ENCODE measurements around the gene HCN3.

DNA sequence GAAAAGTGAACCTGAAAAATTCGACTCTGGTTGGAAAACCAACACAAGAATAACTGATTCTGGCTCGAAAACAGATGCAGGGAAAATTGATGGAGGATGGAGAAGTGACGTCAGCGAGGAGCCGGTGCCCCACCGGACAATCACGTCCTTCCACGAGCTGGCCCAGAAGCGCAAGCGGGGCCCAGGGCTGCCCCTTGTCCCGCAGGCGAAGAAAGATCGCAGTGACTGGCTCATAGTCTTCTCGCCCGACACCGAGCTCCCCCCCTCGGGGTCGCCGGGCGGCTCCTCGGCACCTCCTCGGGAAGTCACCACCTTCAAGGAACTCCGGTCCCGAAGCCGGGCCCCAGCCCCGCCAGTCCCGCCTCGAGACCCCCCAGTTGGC is 45.3 kb downstream of the HCN3 start:
- no peak for TF ChIP-seq POLR2AphosphoS5 (IDR thresholded peaks at IDR 0.05; ENCODE audit: low read depth, low read length)
- TF ChIP-seq, protein P1, sequence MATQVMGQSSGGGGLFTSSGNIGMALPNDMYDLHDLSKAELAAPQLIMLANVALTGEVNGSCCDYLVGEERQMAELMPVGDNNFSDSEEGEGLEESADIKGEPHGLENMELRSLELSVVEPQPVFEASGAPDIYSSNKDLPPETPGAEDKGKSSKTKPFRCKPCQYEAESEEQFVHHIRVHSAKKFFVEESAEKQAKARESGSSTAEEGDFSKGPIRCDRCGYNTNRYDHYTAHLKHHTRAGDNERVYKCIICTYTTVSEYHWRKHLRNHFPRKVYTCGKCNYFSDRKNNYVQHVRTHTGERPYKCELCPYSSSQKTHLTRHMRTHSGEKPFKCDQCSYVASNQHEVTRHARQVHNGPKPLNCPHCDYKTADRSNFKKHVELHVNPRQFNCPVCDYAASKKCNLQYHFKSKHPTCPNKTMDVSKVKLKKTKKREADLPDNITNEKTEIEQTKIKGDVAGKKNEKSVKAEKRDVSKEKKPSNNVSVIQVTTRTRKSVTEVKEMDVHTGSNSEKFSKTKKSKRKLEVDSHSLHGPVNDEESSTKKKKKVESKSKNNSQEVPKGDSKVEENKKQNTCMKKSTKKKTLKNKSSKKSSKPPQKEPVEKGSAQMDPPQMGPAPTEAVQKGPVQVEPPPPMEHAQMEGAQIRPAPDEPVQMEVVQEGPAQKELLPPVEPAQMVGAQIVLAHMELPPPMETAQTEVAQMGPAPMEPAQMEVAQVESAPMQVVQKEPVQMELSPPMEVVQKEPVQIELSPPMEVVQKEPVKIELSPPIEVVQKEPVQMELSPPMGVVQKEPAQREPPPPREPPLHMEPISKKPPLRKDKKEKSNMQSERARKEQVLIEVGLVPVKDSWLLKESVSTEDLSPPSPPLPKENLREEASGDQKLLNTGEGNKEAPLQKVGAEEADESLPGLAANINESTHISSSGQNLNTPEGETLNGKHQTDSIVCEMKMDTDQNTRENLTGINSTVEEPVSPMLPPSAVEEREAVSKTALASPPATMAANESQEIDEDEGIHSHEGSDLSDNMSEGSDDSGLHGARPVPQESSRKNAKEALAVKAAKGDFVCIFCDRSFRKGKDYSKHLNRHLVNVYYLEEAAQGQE (IDR thresholded peaks at IDR 0.05; ENCODE audit: insufficient read depth in 1 of 2, low read depth in 2 of 2, low read length in 2 of 2): no peak
- TF ChIP-seq TAF1 (IDR thresholded peaks at IDR 0.05; ENCODE audit: borderline replicate concordance, insufficient read depth, low read length): no peak
- TF ChIP-seq SIN3A (IDR thresholded peaks at IDR 0.05; ENCODE audit: borderline replicate concordance, insufficient read depth, low read length): no peak
- TF ChIP-seq FOXP2 (optimal IDR thresholded peaks at IDR 0.05; ENCODE audit: borderline replicate concordance, extremely low read depth, extremely low read length, insufficient read depth): no peak
